NCI-H1417 treated with DMSO at 0.1 percent for 48 hours (cell line): Measurements from ENCODE around the gene DENND1A.

Experiments used
- DNase-seq: peaks from one replicate; lab custom pipeline; 2025; lab: John Stamatoyannopoulos, UW

Gene DENND1A

DNA sequence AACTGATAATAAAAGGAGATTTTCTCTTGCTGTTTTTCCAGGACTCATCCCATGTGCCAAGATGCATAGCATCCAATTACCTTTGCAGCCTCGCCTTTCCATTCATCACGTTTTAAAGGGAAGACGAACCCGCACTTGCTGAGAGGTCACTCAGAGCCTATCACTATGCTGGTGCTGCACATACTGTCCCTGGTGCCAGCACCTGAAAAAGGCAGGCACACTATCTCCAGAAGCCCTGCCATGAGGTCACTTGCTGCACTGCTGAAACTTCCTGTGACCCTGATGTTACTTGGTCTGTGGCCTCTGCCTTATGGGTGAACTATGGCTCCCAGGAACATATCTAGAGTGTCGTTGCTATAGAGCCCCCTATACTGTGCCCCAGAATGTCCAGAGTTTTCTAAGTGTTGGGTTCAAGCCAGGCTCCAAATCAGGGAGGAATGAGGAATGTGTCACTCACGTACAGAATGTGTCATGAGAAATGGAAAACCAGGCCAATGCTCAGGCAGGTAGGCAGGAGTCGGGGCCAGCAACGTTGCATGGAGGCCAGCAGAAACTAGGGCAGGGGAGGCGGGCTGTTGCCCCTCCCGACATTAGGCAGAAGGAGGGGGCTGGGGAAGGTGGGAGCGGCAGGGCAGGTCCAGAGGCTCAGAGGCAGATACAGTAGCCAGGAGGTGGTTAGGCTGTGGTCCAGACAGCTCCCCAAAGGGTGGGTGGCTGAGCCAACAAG lies 311.8 kb downstream of the DENND1A start:
- no peak for DNase-seq

DNA sequence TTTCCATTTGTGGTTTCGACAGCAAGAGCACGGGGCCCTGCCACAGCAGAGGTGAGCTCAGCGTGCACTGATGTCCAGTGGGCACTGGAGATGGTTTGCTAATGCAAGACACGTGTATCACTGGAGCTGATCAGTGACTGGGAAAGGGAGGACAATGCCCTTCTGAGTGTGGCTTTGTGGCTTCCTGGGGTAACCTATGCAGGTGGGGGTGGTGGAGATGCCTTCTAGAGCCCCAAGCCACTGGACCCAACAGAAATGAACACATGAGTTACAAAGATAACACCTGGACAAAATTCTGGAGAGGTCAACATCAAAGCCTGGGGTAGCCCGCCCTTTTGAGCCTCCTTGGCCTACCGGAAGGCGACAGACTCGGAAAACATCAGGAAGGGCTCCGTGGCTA lies 312.6 kb downstream of the DENND1A start:
- DNase-seq = no peak

DNA sequence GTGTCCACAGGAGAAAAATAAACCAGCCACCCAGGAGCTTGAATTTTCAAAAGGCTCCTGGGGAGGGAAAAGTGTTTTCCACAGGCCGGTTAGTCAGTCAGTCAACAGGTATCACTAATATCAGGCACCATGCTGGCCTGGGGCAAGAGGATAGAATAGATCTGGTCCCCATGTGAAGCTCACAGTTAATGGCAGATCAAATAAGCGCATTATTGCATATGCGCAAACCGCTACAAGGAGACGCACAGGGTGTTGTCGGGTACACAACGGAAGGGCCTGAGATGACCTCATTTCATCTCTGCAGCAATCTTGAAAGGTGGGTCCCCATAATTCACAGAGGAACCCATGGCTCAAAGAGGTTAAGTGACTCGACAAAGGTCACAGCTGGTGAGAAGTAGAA lies 313.2 kb downstream of the DENND1A start:
- no peak for DNase-seq

DNA sequence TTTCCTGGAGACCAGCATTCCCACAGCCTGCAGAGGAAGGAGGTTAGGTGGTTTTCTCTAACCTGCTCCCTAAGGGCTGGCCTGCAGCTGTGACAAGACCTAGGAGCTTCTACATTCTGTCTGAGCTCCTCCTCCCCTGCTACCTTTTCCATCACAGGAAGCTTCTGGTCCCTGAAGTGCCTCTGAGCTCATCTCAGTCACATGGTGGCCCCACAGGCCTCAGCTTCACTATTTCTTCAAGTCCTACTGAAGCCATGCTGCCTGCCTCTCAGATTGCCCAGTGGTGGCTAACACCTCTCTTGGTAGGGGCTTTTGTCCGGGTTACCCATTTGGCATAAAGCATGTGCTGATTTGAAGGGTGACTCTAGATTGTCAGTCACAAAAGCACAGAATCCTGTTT lies 314.5 kb downstream of the DENND1A start:
- DNase-seq = no peak

DNA sequence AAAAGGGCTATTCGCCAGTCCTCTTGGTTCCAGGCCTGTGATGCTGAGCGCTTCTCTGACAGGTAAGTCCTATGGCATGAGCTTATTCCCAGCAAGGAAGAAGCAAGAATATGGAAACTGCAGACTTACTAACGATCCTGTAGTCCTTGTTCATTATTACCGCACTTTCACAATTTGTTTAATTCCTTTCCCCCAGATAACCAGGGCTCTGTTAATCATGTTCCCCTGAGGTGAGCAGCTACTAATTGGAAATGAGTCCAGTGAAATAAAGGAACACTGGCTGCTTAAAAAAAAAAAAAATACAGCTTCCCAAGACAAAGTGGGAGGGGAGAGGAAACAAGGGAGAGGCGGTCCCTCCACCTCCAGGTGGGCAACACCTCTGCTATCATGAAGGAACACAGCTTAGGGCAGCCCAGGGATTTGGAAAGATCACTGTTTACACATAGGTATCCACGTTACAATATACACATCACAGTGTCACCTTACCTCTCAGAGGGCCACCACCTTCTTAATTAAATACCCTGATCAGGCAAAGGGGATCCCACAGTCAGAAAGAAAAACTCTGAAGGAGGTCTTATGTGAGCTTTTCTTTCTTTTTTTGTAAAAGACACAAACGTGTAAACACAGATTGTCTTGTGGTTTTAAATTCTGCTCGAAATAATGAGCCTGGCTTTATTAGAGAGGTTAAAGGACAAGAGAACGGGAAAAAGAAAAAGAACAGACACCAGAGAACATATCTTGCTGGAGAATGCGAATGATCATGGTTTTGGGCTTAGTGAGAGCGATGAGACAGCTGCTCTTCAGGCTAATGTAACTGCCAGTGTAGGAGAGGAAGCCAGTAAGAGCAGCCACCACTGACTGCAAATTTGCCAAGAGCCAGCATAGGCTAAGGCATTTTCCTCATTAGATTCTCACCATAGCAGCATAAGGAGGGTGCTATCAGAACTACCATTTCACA lies 315.3 kb downstream of the DENND1A start:
- no peak for DNase-seq

DNA sequence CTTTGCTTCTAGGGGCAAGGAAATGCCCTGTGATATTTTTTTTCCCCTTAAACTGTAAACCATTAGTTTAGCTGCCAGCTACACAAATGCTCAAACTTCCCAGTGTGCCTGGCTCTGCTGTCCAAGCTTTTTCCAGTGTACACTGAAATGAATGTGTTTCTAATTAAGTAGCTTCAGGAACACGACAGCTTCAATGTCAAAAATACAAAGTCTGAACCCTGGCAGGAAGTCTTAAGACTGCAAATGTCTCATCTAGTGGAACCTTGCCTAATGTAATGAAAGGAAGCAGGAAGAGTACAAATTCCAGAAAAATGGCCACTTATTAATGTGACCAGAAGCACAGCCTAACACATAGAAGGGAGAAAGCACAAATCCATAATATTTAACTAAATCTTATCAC lies 318.7 kb downstream of the DENND1A start:
- DNase-seq = no peak

DNA sequence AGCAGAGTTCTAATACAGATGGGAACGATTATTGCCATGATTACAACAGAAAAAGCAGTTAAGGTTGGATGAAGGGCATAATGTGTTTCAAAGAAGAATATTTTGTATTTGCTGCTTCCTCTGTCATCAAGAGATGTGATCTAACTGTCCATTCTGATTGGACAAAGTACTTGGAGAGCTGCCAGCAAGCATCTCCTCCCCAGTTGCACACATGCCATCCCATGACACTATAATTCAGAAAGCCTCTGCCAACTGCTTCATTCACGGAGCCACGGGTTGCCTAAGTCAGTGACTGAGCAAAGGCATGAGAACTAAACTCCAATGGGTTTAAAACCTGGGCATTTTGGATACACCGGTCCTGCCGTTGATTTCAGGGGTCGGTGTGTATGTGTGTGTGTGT lies 320.1 kb downstream of the DENND1A start:
- DNase-seq = no peak

DNA sequence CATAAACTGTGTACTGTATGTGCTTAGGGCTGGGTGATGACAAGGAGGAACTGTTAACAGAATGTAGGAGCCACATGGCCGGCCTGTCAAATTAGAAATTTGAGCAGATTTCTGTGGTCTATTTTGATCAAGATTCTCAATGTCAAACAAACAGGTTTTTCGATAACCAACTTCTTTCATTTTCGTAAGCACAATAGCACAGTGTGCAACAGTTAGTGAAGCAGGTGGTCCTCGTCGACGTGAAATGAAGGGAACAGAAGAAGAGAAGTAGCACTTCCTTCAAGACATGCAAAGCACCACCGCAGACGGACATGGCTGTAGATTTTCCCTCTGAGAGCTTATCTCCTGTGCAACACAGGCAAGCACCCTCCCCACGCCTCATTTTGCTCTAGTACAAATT lies 321.8 kb downstream of the DENND1A start:
- DNase-seq = no peak

DNA sequence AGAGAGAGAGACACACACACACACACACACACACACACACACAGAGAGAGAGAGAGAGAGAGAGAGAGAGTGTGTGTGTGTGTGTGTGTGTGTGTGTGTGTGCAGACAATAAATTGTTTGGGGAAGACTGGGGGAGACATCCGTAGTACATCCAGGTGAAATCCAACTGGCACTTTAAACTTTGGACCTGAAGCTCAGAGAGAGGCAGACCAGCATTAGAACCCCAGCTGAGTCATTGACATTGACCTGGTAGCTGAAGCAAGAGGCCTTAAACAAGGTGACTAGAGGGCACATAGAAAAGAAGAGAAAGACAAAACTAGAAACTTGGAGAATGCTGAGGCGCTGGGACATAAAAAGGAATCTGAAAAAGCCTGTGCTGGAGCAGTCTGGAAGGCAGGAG lies 322.4 kb downstream of the DENND1A start:
- DNase-seq = no peak

DNA sequence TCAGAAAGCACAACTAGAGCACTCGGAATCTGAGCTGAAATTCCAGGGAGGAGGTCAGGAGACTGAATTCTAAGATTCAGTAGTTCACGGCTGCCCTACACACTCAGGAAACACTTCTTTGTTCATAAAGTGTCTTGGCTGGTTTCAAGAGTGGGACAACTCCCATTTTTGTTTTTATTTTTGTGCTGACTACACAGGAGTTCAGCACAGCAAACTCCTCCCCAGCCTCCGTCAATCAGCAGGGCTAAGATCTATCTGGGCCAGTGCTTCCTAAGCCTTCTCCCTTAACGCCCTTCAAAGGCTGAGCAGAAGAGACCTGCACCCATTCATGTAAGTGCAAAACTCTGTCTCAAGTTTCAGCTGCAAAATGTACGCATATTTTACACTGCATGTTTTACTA lies 323.8 kb downstream of the DENND1A start:
- no peak for DNase-seq

DNA sequence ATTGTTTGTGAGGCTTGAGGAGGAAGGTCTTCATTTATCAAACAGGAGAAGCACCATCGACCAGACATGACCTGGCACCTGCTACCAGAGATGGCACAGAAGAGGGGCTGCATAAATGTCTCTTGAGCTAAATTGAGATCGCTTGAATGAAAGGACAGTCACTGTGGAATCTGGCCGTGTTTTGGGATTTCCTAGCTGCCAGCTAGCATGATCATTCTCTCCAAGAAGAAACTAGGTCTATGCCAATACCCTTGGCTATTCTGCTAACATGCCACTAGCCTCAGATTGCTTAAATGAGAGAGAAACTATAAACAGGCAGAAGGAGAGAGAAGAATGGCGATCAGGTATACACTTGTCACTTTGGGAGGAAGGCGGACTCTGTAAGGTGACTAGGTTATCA lies 324.6 kb downstream of the DENND1A start:
- no peak for DNase-seq

DNA sequence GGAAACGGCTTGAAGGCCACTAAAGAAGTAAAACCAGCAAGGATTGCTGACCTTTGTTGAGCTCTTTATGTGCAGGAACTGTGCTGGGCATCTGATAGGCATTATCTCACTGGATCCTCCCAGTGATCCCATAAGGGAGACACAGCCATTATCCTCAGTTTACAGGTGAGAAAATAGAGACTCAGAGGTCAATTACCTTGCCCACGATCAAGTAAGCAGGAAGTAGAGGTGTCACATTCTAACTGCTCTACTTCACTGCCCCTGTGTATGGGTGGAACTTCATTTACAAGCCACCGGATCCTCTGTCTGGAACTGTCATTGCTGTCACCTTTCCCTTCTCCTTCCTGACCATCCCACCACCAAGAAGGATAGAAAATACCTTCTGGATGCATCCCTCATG lies 325.1 kb downstream of the DENND1A start:
- DNase-seq = no peak

DNA sequence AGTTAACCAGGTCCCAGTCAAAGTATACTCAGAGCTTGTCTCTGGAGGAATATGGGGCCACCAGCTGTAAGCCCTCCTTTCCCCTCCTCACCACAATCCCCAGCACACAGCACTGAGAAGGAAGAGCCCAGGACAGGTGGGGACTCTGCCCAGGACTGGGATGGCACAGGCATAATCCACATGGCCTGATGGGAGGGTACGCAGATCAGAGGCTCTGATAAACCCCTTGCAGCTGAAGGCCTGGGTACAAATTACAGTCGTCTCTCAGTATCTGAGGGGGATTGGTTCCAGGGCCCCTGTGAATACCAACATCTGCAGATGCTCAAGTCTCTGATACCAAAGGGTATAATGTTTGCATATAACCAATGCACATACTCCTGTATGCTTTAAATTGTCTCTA lies 328.1 kb downstream of the DENND1A start:
- DNase-seq = no peak

DNA sequence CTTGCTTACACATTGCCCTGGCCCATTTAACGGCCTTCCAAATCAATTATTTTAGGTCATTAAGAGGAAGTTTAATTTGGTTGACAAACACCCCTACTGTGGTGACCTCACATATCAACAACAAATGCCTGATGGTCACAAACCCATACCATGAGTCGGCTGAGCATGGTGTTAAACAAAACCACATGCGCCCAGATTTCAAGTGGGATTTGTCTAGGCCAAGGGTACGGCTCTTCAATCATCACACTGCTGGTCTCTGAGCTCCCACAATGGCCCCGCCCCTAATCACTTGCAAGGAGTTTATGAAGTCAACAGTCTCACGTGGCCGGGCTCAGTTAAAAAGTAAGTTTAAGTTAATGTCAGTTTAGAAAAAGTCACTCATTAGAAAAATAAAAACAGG lies 330.1 kb downstream of the DENND1A start:
- no peak for DNase-seq

DNA sequence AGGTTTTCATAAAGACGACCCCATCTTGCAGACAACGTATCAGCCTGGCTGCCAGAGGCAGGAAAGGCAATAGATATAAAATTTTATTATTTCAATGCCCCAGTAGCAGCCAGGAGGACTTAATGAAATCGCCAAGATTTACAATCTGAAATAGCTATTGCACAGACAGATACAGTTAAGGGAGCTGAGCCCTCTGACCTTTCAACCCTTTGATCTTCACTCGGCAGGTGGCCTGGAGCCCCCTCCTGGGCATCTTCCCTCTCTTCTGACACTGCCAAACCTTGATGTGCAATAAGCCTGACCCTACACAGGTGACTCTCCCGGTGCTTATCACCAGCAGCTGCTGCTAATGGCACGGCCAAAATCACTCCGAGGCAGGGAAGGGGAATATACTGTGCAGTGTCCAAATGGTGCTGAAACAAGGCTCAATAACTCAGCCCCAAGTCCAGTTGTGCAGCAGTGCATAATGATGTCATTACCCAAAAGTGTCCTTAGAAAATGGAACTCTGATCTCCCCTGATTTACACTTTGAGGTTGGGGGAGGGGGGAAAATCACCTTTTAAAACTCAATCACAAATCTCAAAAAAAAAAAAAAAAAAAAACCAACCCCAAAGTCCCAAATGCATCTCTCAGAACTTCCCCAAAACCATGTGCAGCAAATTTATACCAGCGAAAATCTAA lies 331.9 kb downstream of the DENND1A start:
- DNase-seq = no peak

DNA sequence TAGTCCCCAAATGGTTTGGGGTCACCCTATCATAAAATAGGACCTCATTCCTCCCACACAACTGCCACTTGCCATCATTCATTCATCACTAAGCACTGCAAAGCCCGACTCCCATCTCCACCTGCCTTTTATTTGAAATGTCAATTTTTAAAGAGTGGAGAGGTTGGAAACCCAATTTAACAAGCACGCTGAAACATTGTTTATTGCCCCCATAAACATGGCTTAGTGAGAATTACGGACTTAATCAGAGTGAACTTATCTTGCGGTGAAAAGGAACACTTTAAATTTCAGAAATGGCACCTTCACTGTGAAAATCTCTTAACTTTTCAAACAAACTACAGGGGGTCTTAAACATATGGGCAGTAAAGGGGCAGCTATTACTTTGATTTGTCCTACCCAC lies 332.9 kb downstream of the DENND1A start:
- no peak for DNase-seq

DNA sequence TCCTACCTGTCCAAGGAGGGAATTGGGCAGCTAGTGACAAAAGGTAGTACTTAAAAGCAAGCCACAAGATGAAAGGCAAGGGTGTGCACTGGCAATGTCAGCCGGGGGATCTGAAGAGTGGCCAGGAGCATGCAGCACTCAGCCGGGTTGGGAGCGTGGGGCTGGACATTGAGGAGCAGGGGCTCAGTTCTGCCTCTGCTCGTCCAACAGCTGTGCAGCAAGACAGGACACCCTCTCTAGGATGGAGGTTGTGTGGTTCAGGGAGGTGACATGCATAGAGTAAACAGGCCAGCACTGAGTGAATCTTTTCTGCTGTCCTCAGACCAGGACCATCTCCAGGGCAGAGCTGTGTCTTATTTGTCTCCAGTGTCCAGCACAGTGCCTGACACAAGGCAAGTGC lies 338.6 kb downstream of the DENND1A start:
- DNase-seq = no peak

DNA sequence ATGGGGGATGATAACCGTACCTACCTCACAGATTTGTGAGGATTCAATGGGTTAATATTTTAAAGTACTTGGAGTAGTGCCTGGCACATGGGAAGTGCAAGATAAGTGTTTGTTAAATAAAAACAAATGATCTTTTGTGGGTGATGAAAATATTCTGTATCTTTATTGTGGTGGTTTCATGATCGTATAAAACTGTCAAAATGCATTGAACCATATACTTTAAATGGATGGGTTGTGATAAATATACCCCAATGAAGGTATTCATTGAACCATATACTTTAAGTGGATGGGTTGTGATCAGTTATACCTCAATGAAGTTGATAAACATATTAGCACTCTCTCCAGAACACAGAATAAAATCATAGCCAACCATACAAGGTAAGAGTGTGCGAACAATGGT lies 339.4 kb downstream of the DENND1A start:
- no peak for DNase-seq

DNA sequence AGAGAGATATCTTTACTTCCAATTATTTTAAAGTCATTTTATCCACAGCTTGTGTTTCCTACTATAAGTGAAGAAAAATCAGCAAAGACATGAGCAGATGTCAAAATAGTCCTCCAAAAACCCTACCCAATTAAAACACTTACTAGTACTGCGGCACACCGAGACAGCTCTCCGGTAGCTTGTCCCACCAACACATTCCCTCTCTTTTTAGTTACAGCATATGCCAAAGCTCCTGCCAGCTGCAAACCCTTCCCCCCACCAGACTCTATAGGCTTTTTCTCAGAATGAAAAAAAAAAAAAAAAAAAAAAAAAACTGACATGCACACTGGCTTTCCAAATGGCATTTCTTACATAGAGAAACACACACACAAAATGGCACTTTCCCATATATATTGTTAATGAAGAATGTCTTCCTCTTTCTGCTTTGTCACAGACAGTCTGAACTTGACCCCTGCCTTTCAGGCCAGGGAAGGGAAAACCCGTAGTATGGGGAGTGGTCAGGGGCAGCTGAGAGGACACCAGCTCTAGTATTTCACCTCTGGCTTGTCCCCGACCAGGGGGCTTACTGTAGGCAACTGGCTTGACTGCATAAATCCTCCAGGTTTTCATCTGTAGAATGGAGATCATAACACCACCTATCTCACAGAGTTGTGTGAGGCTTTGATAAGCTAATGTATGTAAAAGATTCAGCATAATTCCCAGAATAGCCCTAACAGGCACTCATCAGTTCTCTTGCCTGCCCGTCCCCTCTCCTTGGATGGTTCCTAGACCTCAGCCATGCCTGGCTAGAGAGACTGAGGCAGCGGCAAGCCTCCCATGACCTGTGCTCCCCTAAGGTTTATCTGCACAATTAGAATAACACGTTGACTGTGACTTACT lies 340.3 kb downstream of the DENND1A start:
- no peak for DNase-seq

DNA sequence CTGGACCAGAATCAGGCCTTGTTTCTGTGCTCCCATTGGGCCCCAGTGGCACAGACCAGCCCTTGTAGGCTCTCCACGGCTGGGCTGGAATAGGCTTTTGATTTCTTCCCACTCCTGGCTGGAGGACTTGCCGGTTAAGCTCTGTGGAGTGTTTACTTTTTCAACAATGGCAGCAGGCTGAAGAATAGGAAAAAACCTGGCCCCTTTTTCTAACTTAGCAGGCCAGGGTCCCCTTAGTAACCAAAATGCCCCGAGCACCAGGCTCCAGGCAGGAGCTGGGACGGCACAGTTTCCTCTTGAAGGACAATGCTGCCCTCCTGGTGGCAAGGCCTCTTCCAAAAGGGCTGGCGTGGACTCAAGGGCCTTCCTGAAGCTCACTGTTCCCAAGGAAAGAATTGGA lies 343.7 kb downstream of the DENND1A start:
- DNase-seq = no peak

DNA sequence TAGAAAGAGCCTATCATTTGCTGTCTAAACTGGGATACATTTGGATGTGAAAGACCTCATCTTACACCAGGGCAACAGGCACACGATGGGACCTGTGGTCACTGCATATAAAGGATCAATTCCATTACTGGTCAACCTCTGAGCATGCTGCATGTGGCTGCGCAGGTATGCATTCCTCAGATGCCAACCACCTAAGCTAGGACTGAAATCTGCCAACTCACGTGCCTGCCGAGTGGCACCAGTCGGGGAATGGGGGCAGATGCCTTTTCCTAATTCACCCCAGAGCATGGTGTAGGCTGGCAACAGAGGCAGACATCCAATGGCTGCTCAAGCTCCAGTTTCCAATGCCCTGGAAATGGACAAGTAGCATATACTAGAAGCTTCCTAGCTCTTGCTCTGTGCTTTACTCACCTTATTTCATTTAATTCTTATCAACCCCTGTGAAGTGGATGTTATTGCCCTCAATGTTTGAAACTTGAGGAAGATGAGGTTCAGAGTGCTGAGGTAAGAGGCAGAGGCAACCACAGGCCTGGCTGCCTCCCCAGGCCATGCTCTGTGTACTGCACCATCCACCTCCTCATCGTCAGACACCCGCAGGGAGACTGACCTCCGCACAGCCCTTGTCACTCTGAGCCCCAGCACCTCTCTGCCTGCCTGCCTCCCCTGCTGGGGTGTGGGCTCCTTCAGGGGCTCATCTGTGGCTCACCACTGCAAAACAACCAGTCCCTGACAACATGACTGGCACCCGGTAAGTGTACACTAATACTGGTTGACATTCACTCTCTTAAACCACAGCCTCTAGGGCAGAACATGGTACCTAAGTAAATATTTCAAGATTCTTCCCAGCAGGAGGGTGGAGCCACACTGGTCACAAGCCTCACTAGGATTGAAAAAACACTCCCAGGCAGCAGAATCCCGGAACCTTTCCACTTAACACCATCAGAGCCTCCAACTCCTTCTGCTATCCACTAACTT lies 345.4 kb downstream of the DENND1A start:
- DNase-seq = peak; percentile 2
